HepG2 (cell line): ENCODE results near the gene UCN3. TPM values are rescaled to one million over a fixed set of nuclear protein-coding genes. Genes with fewer than 3 reads are reported as not detected.

Source experiments
- ATAC-seq: fragments of 200-7000 bp; cut with Tn5 transposase; 3 replicates; pipeline ENCODE4 v1.9.1; 2020; ENCODE audit warnings: mild to moderate bottlenecking, moderate library complexity
- BruUV-seq: library from RNA; stranded (reverse); fragments of 400-500 nt; replicated peaks from 2 replicates; lab custom pipeline; 2021; lab: Mats Ljungman, UMichigan
- CTCF ChIA-PET: fragments of 300-600 bp; formaldehyde crosslinking; extraction: SDS; loops from one replicate; lab custom pipeline; 2021; ENCODE audit warnings: low total read pairs, inconsistent platforms, low intra/inter-chr PET ratio; lab: Yijun Ruan, JAX
- POLR2A ChIA-PET: fragments of 350-600 bp; sonication (Branson Sonifier 250); formaldehyde crosslinking; loops from one replicate; lab custom pipeline; 2020; ENCODE audit warnings: antibody characterized with exemption, inconsistent platforms; lab: Yijun Ruan, JAX
- DNase-seq: peaks from one replicate; pipeline ENCODE4 v3.0.0-alpha.2; 2015; ENCODE audit warnings: low spot score
- FAIRE-seq: peaks from 3 replicates; lab custom pipeline; 2011; peaks lifted over from hg19 to GRCh38; lab: Jason Lieb, UNC
- H2AFZ ChIP-seq: one replicate; pipeline ENCODE4 v1.6.1; 2011; ENCODE audit warnings: low read length, inconsistent platforms
- H3K27ac ChIP-seq: fragments of 300-600 bp; 3 replicates; pipeline ENCODE4 v1.8.0; 2011; ENCODE audit warnings: mixed run types, mild to moderate bottlenecking, mixed read lengths, low read length, inconsistent platforms; ENCODE audit not compliant: insufficient read depth; ENCODE audit errors: extremely low read length
- H3K27me3 ChIP-seq, 2 experiments: fragments of 200-600 bp in 1 of 2; 2 replicates in 1 of 2; 3 replicates in 1 of 2; pipeline versions ENCODE4 v1.6.0 to v1.8.0; 2011; ENCODE audit warnings: low read length in 2 of 2, mild to moderate bottlenecking in 2 of 2, moderate library complexity in 2 of 2, inconsistent platforms in 1 of 2; ENCODE audit not compliant: insufficient read depth in 2 of 2, control insufficient read depth in 1 of 2
- H3K36me3 ChIP-seq, 2 experiments: fragments of 200-600 bp in 1 of 2; replicated peaks in 1 of 2; 2 replicates in 1 of 2; 3 replicates in 1 of 2; pipeline versions ENCODE4 v1.5.1 to v1.8.0; 2011; ENCODE audit warnings: low read length in 2 of 2, inconsistent platforms in 1 of 2; ENCODE audit not compliant: insufficient read depth in 2 of 2, control insufficient read depth in 1 of 2
- H3K4me1 ChIP-seq: 2 replicates; pipeline ENCODE4 v1.5.1; 2012; ENCODE audit warnings: low read length, inconsistent platforms; ENCODE audit not compliant: insufficient read depth
- H3K4me2 ChIP-seq: 2 replicates; pipeline ENCODE4 v1.6.0; 2011; ENCODE audit warnings: low read depth, low read length, inconsistent platforms
- H3K4me3 ChIP-seq, 3 experiments: fragments of 200-600 bp in 1 of 3; sonication (generic), shearing (Covaris generic) in 1 of 3; replicated peaks in 1 of 3; 2 replicates each; pipeline ENCODE4 v1.5.1; 2011 to 2016; ENCODE audit warnings: low read length in 3 of 3, inconsistent platforms in 2 of 3, low read depth in 2 of 3, mild to moderate bottlenecking in 2 of 3, control low read depth in 1 of 3, mixed read lengths in 1 of 3; ENCODE audit not compliant: insufficient read depth in 1 of 3
- H3K79me2 ChIP-seq: one replicate; pipeline ENCODE4 v1.6.1; 2011; ENCODE audit warnings: low read length, inconsistent platforms; ENCODE audit not compliant: insufficient read depth
- H3K9ac ChIP-seq: 2 replicates; pipeline ENCODE4 v1.6.0; 2011; ENCODE audit warnings: mild to moderate bottlenecking, low read depth, low read length, inconsistent platforms; ENCODE audit not compliant: insufficient read depth
- H3K9me3 ChIP-seq: 2 replicates; pipeline ENCODE4 v1.5.1; 2012; ENCODE audit warnings: mild to moderate bottlenecking, low read length
- H4K20me1 ChIP-seq: 2 replicates; pipeline ENCODE4 v1.6.0; 2011; ENCODE audit warnings: inconsistent platforms, mild to moderate bottlenecking, low read length, moderate library complexity; ENCODE audit not compliant: insufficient read depth
- ATRX ChIP-seq: sonication (generic); formaldehyde crosslinking; IDR thresholded peaks from 2 replicates; pipeline ENCODE4 v1.4.0; 2020; ENCODE audit warnings: missing genetic modification reagents, borderline replicate concordance
- EHMT2 ChIP-seq: fragments of 200-600 bp; sonication (generic); IDR thresholded peaks from 2 replicates; pipeline ENCODE4 v1.7.0; 2017; ENCODE audit warnings: antibody characterized with exemption, low read depth, low read length, borderline replicate concordance
- HMGXB3 ChIP-seq: sonication (generic); formaldehyde crosslinking; IDR thresholded peaks from 2 replicates; pipeline ENCODE4 v1.4.0; 2020; ENCODE audit warnings: missing genetic modification reagents, borderline replicate concordance
- PCBP2 ChIP-seq: fragments of 200-400 bp; formaldehyde crosslinking; optimal IDR thresholded peaks from 2 replicates; pipeline ENCODE3; 2018; ENCODE audit warnings: low read length, low read depth; ENCODE audit not compliant: poor library complexity, severe bottlenecking
- TEF ChIP-seq: sonication (generic); formaldehyde crosslinking; IDR thresholded peaks from 2 replicates; pipeline ENCODE4 v1.5.0; 2020; ENCODE audit warnings: missing genetic modification reagents
- ZBTB26 ChIP-seq: IDR thresholded peaks from 2 replicates; pipeline ENCODE4 v1.6.1; 2016; ENCODE audit warnings: missing compliant biosample characterization, missing genetic modification reagents, borderline replicate concordance
- ZNF207 ChIP-seq: fragments of 450-650 bp; IDR thresholded peaks from 2 replicates; pipeline ENCODE4 v1.6.1; 2016; ENCODE audit warnings: antibody characterized with exemption, borderline replicate concordance
- ZNF558 ChIP-seq: sonication (generic); formaldehyde crosslinking; IDR thresholded peaks from 2 replicates; pipeline ENCODE4 v1.9.0; 2022; ENCODE audit warnings: mild to moderate bottlenecking, missing genetic modification reagents, borderline replicate concordance
- ZNF605 ChIP-seq: sonication (generic); formaldehyde crosslinking; IDR thresholded peaks from 2 replicates; pipeline ENCODE4 v1.8.0; 2022; ENCODE audit warnings: mild to moderate bottlenecking, missing genetic modification reagents
- ZSCAN31 ChIP-seq: sonication (generic); formaldehyde crosslinking; IDR thresholded peaks from 2 replicates; pipeline ENCODE4 v1.5.0; 2020; ENCODE audit warnings: low read depth, mild to moderate bottlenecking, missing genetic modification reagents
- ZSCAN5A ChIP-seq: sonication (generic); formaldehyde crosslinking; IDR thresholded peaks from 2 replicates; pipeline ENCODE4 v1.8.0; 2022; ENCODE audit warnings: mild to moderate bottlenecking, missing genetic modification reagents, borderline replicate concordance
- WGBS: methylation state at CpG from one replicate; pipeline ENCODE4 v1.1.6; 2017; ENCODE audit warnings: low lambda C conversion rate; 5-methylcytosine and 5-hydroxymethylcytosine counted together
- in situ Hi-C: cut with HindIII; loops from 2 replicates; pipeline ENCODE4 v1.10.0; 2017; ENCODE audit warnings: low pct_unique_long_range_greater_than_20kb; ENCODE audit not compliant: extremely low pct_ligation_motif_present
- intact Hi-C: fragments of 100-400 bp; cut with micrococcal nuclease; formaldehyde crosslinking; loops from one replicate; pipeline ENCODE4 v1.10.0; 2022; ENCODE audit not compliant: unreplicated experiment
- polyA plus RNA-seq, 8 experiments: library from polyadenylated mRNA; depleted of rRNA in 3 of 8; stranded (reverse) in 7 of 8; unstranded in 1 of 8; fragments of >200 nt; fragmentation: Illumina TruSeq in 4 of 8; extraction: Trizol in 4 of 8; gene quantifications; 2 replicates each; pipeline versions ENCODE4 v1.2.1 to v1.2.3, GENCODE V29; 2011 to 2016; ENCODE audit warnings: low read depth in 4 of 8, missing spikeins in 1 of 8, mixed read lengths in 1 of 8; ENCODE audit not compliant: insufficient read depth in 1 of 8
- total RNA-seq, 5 experiments: library from RNA; depleted of rRNA; stranded (reverse); fragments of >200 nt; fragmentation: Illumina TruSeq; extraction: Trizol; gene quantifications; 2 replicates each; pipeline ENCODE4 v1.2.3, GENCODE V29; 2016; ENCODE audit warnings: low read depth in 1 of 5

The UCN3 gene
- total and polyA plus RNA-seq, 2 of the 13 experiments (the other 11 are each of a cell fraction or from before 2014, with no cell fraction given) = not detected

- no peak for TF ChIP-seq PCBP2
- TF ChIP-seq ZBTB26 (CRISPR knock-in tag) = no peak
- TF ChIP-seq ZNF605 (CRISPR knock-in tag) = no peak
Measured at GRCh38 chr10:5325076-5325475, 39.7 kb upstream of the UCN3 start (continued).

GRCh38 chr10:5334196-5334880 lies 30.4 kb upstream of the UCN3 start:
- intact Hi-C loops = no loop called here
- Histone ChIP-seq H3K9ac (no peak overlapping the region), H3K9me3 (no peaks in the 10 kb centered on the region), H3K27ac (no peak overlapping the region), H3K4me1 (no peaks in the 10 kb centered on the region), H3K79me2 (no peaks in the 10 kb centered on the region), H3K27me3 (peaks cover 1 to 53% of the 10 kb centered on the region in 2 experiments; a peak in 4 of 5 replicates), H3K4me3 (no peak overlapping the region), H4K20me1 (no peaks in the 10 kb centered on the region), H3K36me3 (no peaks in the 10 kb centered on the region), H3K4me2 (no peak overlapping the region), H2AFZ (no peak overlapping the region)
- CTCF ChIA-PET = no interaction called here
- DNase-seq (no peak), FAIRE-seq (no peak), ATAC-seq (no peak)
- WGBS = 20% methylated on average over 5 of the region's 5 CpGs
- in situ Hi-C loops = no loop called here
- POLR2A ChIA-PET = no interaction called here
- BruUV-seq = no TSS peak
- TF ChIP-seq HMGXB3 (CRISPR knock-in tag) (no peak), TEF (no peak), ZNF558 (CRISPR knock-in tag) (no peak), ZNF207 (no peak), ZSCAN31 (CRISPR knock-in tag) (no peak), ZSCAN5A (no peak), ATRX (no peak), EHMT2 (no peak)
